Activated CD4-positive, alpha-beta T cell treated with anti-CD3 and anti-CD28 coated beads, Interleukin-2, amount 50 U/mL, for 16 hours (primary cell): ENCODE data around the gene INAFM1.
"Not testable (repeated sequence)": the region's sequence is repeated elsewhere in the genome, so short reads cannot be mapped to it uniquely, and the experiment has no call there.

Experiments
- DNase-seq: peaks from one replicate; pipeline ENCODE4 v3.0.0-alpha.2; 2020

The INAFM1 gene

GRCh38 chr19:47241919-47242577 is 32.6 kb upstream of the INAFM1 start:
- no peak for DNase-seq

- no peak for DNase-seq
Measured at GRCh38 chr19:47243364-47243775, 31.3 kb upstream of the INAFM1 start.

- peak; percentile 97 for DNase-seq
Measured at GRCh38 chr19:47243776-47244547, 30.7 kb upstream of the INAFM1 start.

- DNase-seq, result peak; percentile 82
Measured at GRCh38 chr19:47247308-47247990, 27.2 kb upstream of the INAFM1 start.

- not testable (repeated sequence) for DNase-seq
Measured at GRCh38 chr19:47253016-47253415, 21.7 kb upstream of the INAFM1 start.

GRCh38 chr19:47253467-47253881 is 21.2 kb upstream of the INAFM1 start:
- DNase-seq, result no peak

GRCh38 chr19:47253970-47254369 is 20.7 kb upstream of the INAFM1 start:
- DNase-seq, result no peak

GRCh38 chr19:47255879-47256692 is 18.6 kb upstream of the INAFM1 start, which contains the start of gene CCDC9:
Gene CCDC9 (plus strand): TSS chr19:47256525. CDS start chr19:47258401, 1,876 bp downstream.
- DNase-seq, result peak; percentile 96

- peak; percentile 100 for DNase-seq
Measured at GRCh38 chr19:47256693-47257410, 17.8 kb upstream of the INAFM1 start.

- no peak for DNase-seq
Measured at GRCh38 chr19:47257411-47258169, 17.1 kb upstream of the INAFM1 start.

GRCh38 chr19:47258434-47258833 is 16.3 kb upstream of the INAFM1 start:
- no peak for DNase-seq

- no peak for DNase-seq
Measured at GRCh38 chr19:47258895-47259555, 15.7 kb upstream of the INAFM1 start.

GRCh38 chr19:47260476-47260875 is 14.2 kb upstream of the INAFM1 start:
- no peak for DNase-seq

GRCh38 chr19:47261946-47262793 is 12.5 kb upstream of the INAFM1 start:
- DNase-seq, result not testable (repeated sequence)

GRCh38 chr19:47264629-47265028 is 10.1 kb upstream of the INAFM1 start:
- no peak for DNase-seq

- DNase-seq, result no peak
Measured at GRCh38 chr19:47266401-47266941, 8.2 kb upstream of the INAFM1 start.

- no peak for DNase-seq
Measured at GRCh38 chr19:47267350-47267759, 7.3 kb upstream of the INAFM1 start.

GRCh38 chr19:47268028-47268427 is 6.7 kb upstream of the INAFM1 start:
- no peak for DNase-seq

- DNase-seq, result no peak
Measured at GRCh38 chr19:47269596-47269995, 5.1 kb upstream of the INAFM1 start.
